ENCODE data around the gene C17orf50.
A peak's percentile ranks its signal among the peaks of the same experiment; 100 is the strongest.

Gene C17orf50

DNA sequence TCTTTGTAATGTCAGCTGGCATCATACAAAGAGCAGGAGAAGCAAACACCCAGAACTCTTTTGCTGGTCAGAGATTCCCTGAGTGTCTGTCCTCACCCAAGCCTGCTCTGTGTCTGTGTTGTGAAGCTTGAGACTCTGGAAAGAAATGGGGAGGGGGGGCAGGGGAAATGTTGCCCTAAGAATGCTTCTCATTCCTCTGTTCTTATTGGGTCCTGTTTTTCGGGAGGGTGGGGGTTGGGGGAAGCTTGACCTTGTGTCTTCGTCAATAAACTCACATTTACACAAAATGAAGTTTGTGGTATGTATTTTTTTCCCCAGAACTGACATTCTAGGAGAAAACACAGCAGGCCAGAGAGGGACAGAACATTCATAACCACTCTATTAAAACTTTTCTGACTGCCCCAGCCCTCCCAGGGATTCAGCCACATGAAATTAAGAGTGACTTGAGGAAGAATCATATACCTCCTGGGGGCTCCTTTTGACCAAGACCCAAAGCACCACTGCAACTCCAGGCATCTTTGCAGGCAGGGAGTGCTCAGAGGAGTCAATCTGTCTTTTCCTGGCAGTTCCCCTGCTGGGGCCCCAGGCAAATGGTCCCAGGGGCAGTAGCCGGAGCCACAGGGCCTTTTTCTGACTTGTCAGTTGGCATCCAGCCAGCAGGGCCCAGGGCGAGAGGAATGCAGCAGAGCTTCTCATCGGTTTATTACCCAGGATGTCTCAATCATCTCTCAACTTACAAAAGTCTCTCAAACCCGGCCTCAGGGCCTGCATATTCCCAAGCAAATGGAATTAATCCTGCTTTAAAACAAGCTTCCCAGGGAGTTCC lies 34.3 kb upstream of the C17orf50 start:
- no peak overlapping the region for H3K4me3 ChIP-seq (ENCODE audit: low read depth, low read length)
- TF ChIP-seq POLR2A (IDR thresholded peaks at IDR 0.05; ENCODE audit: extremely low read depth, insufficient read length), result no peak
- TF ChIP-seq, protein P1, sequence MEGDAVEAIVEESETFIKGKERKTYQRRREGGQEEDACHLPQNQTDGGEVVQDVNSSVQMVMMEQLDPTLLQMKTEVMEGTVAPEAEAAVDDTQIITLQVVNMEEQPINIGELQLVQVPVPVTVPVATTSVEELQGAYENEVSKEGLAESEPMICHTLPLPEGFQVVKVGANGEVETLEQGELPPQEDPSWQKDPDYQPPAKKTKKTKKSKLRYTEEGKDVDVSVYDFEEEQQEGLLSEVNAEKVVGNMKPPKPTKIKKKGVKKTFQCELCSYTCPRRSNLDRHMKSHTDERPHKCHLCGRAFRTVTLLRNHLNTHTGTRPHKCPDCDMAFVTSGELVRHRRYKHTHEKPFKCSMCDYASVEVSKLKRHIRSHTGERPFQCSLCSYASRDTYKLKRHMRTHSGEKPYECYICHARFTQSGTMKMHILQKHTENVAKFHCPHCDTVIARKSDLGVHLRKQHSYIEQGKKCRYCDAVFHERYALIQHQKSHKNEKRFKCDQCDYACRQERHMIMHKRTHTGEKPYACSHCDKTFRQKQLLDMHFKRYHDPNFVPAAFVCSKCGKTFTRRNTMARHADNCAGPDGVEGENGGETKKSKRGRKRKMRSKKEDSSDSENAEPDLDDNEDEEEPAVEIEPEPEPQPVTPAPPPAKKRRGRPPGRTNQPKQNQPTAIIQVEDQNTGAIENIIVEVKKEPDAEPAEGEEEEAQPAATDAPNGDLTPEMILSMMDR (IDR thresholded peaks at IDR 0.05; ENCODE audit: low read depth, low read length), result no peak
- TF ChIP-seq, protein P2, sequence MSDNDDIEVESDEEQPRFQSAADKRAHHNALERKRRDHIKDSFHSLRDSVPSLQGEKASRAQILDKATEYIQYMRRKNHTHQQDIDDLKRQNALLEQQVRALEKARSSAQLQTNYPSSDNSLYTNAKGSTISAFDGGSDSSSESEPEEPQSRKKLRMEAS (IDR thresholded peaks at IDR 0.05; ENCODE audit: low read depth, low read length), result no peak
- TF ChIP-seq MYC (IDR thresholded peaks at IDR 0.05; ENCODE audit: low read depth, low read length), result no peak
- peak; percentile 33 for DNase-seq (ENCODE audit: low read depth)

DNA sequence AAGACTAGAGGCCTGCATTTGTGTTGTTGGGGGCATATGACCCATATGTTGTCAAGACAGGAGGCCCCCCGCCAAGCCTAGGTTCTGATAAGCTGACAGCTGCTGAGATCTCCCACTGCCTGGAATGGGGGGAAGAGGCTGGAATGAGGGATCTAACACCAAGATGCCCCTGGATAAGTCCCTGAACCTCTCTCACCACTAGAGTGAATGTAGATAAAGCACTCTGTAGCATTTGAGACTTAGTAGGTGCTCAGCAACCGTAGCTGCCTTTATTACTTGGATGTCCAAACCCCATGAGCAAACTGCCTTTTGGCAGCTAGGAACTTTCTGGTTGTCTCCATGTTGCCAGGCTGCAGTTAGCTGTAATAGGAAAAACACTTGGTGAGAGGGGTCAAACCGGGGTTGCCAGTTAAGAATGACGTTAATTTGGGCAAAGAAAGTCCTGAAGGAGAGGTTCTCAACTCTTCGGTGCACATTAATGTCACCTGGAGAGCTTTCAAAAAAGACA lies 33.7 kb upstream of the C17orf50 start:
- TF ChIP-seq, protein P1 (IDR thresholded peaks at IDR 0.05; ENCODE audit: low read depth, low read length), result no peak
- TF ChIP-seq, protein P2 (IDR thresholded peaks at IDR 0.05; ENCODE audit: low read depth, low read length), result no peak
- TF ChIP-seq POLR2A (IDR thresholded peaks at IDR 0.05; ENCODE audit: extremely low read depth, insufficient read length) (no peak), MYC (IDR thresholded peaks at IDR 0.05; ENCODE audit: low read depth, low read length) (no peak)
- no peak for DNase-seq (ENCODE audit: low read depth)
- H3K4me3 ChIP-seq (ENCODE audit: low read depth, low read length), result no peak overlapping the region

DNA sequence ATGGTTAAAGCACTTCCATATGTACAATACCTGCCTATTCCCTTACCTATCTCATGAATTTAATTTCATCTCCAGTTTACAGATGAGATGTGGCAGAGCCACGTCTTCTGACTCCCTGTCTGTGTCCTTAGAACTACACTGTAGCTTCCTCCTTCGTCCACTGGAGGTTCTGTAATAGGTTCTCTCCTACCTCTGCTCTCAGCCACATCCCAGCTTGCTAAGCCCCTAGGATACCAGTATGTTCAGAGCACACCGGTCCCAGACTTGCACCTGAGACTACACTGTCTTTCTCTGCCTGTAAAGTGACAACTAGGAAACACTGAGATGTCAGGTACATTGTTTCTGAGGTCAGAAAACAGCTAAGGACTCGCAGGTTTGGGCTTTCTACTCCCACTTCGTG lies 33.1 kb upstream of the C17orf50 start:
- H3K4me3 ChIP-seq (ENCODE audit: low read depth, low read length), result no peak overlapping the region
- DNase-seq (ENCODE audit: low read depth), result no peak
- TF ChIP-seq, protein P1 (IDR thresholded peaks at IDR 0.05; ENCODE audit: low read depth, low read length), result no peak
- TF ChIP-seq MYC (IDR thresholded peaks at IDR 0.05; ENCODE audit: low read depth, low read length), result no peak

DNA sequence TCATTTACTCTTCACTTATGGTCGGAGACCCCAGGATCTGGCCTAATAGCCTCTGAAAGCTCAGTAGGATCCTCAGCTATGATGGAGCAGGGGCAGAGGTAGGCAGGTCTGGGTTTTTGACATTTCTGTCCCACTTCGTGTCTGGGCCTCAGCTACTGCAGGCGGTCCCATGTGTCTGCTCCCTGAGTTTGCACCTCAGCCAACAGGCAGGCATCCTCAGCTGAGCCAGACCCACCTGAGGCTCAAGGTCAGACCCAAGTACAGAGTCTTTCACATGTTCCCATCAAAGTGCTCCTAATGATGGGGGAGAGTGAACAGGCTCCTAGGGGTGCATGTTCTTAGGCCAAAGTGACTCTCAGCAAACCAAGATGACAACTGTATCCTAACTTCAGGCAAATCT lies 32.1 kb upstream of the C17orf50 start:
- no peak overlapping the region for H3K4me3 ChIP-seq (ENCODE audit: low read depth, low read length)
- TF ChIP-seq POLR2A (IDR thresholded peaks at IDR 0.05; ENCODE audit: extremely low read depth, insufficient read length), result no peak
- no peak for DNase-seq (ENCODE audit: low read depth)

DNA sequence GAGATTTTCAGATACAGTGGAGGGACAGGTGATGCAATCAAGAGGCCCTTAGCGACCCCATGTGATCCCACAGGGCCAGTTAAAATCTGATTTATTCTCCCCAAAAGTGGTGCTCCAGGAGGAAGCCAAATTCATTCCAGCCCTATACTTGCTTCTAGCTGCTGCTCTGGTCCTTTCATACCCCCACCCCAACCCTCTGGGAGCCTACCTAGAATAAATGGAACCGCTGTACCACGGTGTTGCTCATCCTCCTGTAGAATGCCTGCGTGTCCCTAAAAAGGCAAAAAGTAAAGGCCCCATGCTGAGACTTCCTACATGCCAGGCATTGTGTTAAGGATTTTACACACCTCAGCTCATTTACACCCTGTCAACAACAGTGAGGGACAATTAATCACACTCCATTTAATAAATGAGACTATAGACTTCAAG lies 31.3 kb upstream of the C17orf50 start:
- H3K4me3 ChIP-seq (ENCODE audit: low read depth, low read length), result no peak overlapping the region
- DNase-seq (ENCODE audit: low read depth), result no peak
- TF ChIP-seq POLR2A (IDR thresholded peaks at IDR 0.05; ENCODE audit: extremely low read depth, insufficient read length) (no peak), MYC (IDR thresholded peaks at IDR 0.05; ENCODE audit: low read depth, low read length) (no peak)
- TF ChIP-seq, protein P2 (IDR thresholded peaks at IDR 0.05; ENCODE audit: low read depth, low read length), result no peak
- TF ChIP-seq, protein P1 (IDR thresholded peaks at IDR 0.05; ENCODE audit: low read depth, low read length), result no peak

DNA sequence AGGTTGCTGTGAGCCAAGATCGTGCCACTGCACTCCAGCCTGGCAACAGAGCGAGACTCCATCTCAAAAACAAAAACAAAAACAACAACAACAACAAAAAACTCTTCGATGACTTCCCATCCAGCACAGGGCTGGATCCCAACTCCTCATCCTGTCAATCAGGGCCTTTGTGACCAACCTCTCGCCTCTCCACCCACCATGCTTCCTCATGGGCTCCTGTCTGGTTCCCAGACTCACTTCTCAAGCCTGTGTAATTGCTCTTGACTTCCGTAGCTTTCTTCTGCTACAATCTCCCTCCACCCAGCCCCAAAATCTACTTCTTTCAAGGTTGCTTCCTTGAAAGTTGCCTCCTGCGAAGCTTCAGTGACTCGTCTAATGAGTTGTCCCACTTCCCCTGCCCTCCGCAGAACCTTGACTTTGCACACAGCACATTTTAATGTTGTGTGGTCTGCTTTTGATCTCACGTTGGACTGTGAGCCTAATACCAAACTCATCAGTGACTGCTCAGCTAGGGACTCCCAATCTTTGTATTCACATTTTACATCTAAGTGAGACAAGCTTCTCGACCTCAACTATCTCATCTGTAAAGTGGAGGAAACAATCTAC lies 30.2 kb upstream of the C17orf50 start:
- TF ChIP-seq POLR2A (IDR thresholded peaks at IDR 0.05; ENCODE audit: extremely low read depth, insufficient read length), result no peak
- TF ChIP-seq, protein P1 (IDR thresholded peaks at IDR 0.05; ENCODE audit: low read depth, low read length), result no peak
- no peak for TF ChIP-seq MYC (IDR thresholded peaks at IDR 0.05; ENCODE audit: low read depth, low read length)
- TF ChIP-seq, protein P2 (IDR thresholded peaks at IDR 0.05; ENCODE audit: low read depth, low read length), result no peak
- H3K4me3 ChIP-seq (ENCODE audit: low read depth, low read length), result no peak overlapping the region
- no peak for DNase-seq (ENCODE audit: low read depth)

Measured in NB4 (cell line).